Thoracic aorta (tissue), 2 donors: ENCODE results near the gene ANO9. TPM values are rescaled to one million over a fixed set of nuclear protein-coding genes. Genes with fewer than 3 reads are reported as not detected.
"Not testable (repeated sequence)": the region's sequence is repeated elsewhere in the genome, so short reads cannot be mapped to it uniquely, and the experiment has no call there.

ENCODE experiments used
- ATAC-seq: fragments of 150-250 bp; one replicate; pipeline ENCODE4 v1.8.0; 2017; ENCODE audit warnings: low read depth; ENCODE audit not compliant: insufficient number of reproducible peaks, low FRiP score
- DNase-seq: peaks from one replicate; pipeline ENCODE4 v3.0.0-alpha.2; 2020; ENCODE audit warnings: low spot score
- H3K27ac ChIP-seq, 2 donors: fragments of 200-600 bp; sonication (generic); 1 replicate in 1 of 2; 2 replicates in 1 of 2; pipeline ENCODE4 v1.5.1; 2016; ENCODE audit warnings: mild to moderate bottlenecking in 2 of 2, moderate library complexity in 2 of 2
- H3K27me3 ChIP-seq: fragments of 200-600 bp; sonication (generic); replicated peaks from 2 replicates; pipeline ENCODE4 v1.6.0; 2016; ENCODE audit warnings: mild to moderate bottlenecking; ENCODE audit not compliant: insufficient read depth
- H3K36me3 ChIP-seq: fragments of 200-600 bp; sonication (generic); one replicate; pipeline ENCODE4 v1.5.1; 2016
- H3K4me1 ChIP-seq, 2 donors: fragments of 200-600 bp; sonication (generic); 1 replicate in 1 of 2; 2 replicates in 1 of 2; pipeline versions ENCODE4 v1.5.1 to v1.6.0; 2016; ENCODE audit warnings: low read depth in 2 of 2, mild to moderate bottlenecking in 1 of 2; ENCODE audit not compliant: control insufficient read depth in 1 of 2
- H3K4me3 ChIP-seq: fragments of 200-600 bp; sonication (generic); 2 replicates; pipeline ENCODE4 v1.5.1; 2016; ENCODE audit warnings: mild to moderate bottlenecking
- H3K9me3 ChIP-seq: fragments of 200-600 bp; sonication (generic); 2 replicates; pipeline ENCODE4 v1.5.1; 2016
- CTCF ChIP-seq: fragments of 200-600 bp; sonication (generic); IDR thresholded peaks from one replicate; pipeline ENCODE4 v1.5.1; 2019; ENCODE audit warnings: antibody characterized with exemption
- total RNA-seq, 2 donors: library from RNA; depleted of rRNA; stranded (reverse); fragments of >200 nt; gene quantifications; one replicate each; pipeline versions ENCODE4 v1.1.0 to v1.2.3, GENCODE V29; 2016

Gene ANO9
- total RNA-seq, 2 donors from 2014 or later, result 0.68 to 2.7 TPM

GRCh38 chr11:403021-403760 is 38.6 kb downstream of the ANO9 start:
- TF ChIP-seq CTCF, result no peak
- DNase-seq, result no peak

GRCh38 chr11:401196-401595 is 40.6 kb downstream of the ANO9 start:
- peaks cover under 1 to 14% of the 10 kb centered on the region in 2 donors for H3K4me1 ChIP-seq
- ATAC-seq, H3K36me3 ChIP-seq, H3K27me3 ChIP-seq, H3K4me3 ChIP-seq, DNase-seq, H3K9me3 ChIP-seq, H3K27ac ChIP-seq: not testable (repeated sequence)

More at GRCh38 chr11:403021-403760, 38.6 kb downstream of the ANO9 start:
- no peak overlapping the region for H3K27ac ChIP-seq
- no peaks in the 10 kb centered on the region for H3K36me3 ChIP-seq
- ATAC-seq, result no peak
- no peak overlapping the region for H3K4me3 ChIP-seq
- H3K4me1 ChIP-seq, result peaks cover 6 to 13% of the 10 kb centered on the region in 2 donors
- no peaks in the 10 kb centered on the region for H3K27me3 ChIP-seq
- no peaks in the 10 kb centered on the region for H3K9me3 ChIP-seq

- no peak overlapping the region for H3K4me3 ChIP-seq
- DNase-seq (no peak), ATAC-seq (no peak)
- peaks cover 0 to 7% of the 10 kb centered on the region in 2 donors for H3K4me1 ChIP-seq
- H3K27me3 ChIP-seq, result no peaks in the 10 kb centered on the region
- no peaks in the 10 kb centered on the region for H3K36me3 ChIP-seq
- no peak for TF ChIP-seq CTCF
- no peak overlapping the region for H3K27ac ChIP-seq
- no peaks in the 10 kb centered on the region for H3K9me3 ChIP-seq
These were observed 41.5 kb downstream of the ANO9 start for GRCh38 chr11:400241-400689.

DNA sequence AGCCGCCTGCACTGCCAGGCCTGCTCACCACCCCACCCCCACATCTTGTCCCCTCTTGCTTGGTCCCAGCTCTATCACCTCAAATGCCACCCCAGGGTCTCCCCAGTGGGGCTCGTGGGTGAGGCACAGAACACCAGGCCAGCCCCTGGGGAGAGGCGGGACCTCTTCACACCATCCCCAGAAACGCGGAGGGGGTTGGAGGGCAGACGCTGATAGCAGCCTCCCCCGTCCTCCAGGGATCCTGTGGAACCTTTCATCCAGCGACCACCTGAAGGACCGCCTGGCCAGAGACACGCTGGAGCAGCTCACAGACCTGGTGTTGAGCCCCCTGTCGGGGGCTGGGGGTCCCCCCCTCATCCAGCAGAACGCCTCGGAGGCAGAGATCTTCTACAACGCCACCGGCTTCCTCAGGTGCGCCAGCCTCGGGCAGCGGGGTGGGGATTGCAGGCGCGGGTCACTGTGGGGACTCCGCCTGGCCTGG is 42.0 kb downstream of the ANO9 start:
- Histone ChIP-seq H3K9me3 (no peaks in the 10 kb centered on the region), H3K27me3 (no peaks in the 10 kb centered on the region), H3K4me3 (no peak overlapping the region), H3K36me3 (no peaks in the 10 kb centered on the region), H3K4me1 (peaks cover 0 to 7% of the 10 kb centered on the region in 2 donors), H3K27ac (no peak overlapping the region)
- DNase-seq (no peak), ATAC-seq (no peak)
- TF ChIP-seq CTCF, result no peak

GRCh38 chr11:398826-399225 is 43.0 kb downstream of the ANO9 start:
- DNase-seq (no peak), ATAC-seq (no peak)
- no peaks in the 10 kb centered on the region for H3K9me3 ChIP-seq
- H3K4me3 ChIP-seq, result no peak overlapping the region
- H3K27me3 ChIP-seq, result no peaks in the 10 kb centered on the region
- H3K36me3 ChIP-seq, result no peaks in the 10 kb centered on the region
- no peak for TF ChIP-seq CTCF
- no peak overlapping the region for H3K27ac ChIP-seq
- H3K4me1 ChIP-seq, result peaks cover 0 to 7% of the 10 kb centered on the region in 2 donors
